GM23248 (cell line): ENCODE data around the gene SMARCB1.

ENCODE experiments used
- EZH2 ChIP-seq: fragments of 200-600 bp; sonication (generic); IDR thresholded peaks from 2 replicates; pipeline ENCODE4 v1.6.1; 2018; ENCODE audit warnings: antibody characterized with exemption, mild to moderate bottlenecking; ENCODE audit not compliant: insufficient read depth, poor library complexity, severe bottlenecking
- EZH2phosphoT487 ChIP-seq: fragments of 200-600 bp; sonication (generic); IDR thresholded peaks from 2 replicates; pipeline ENCODE4 v1.6.1; 2018; ENCODE audit warnings: antibody characterized with exemption, moderate library complexity, mild to moderate bottlenecking, low read depth; ENCODE audit not compliant: insufficient read depth

DNA sequence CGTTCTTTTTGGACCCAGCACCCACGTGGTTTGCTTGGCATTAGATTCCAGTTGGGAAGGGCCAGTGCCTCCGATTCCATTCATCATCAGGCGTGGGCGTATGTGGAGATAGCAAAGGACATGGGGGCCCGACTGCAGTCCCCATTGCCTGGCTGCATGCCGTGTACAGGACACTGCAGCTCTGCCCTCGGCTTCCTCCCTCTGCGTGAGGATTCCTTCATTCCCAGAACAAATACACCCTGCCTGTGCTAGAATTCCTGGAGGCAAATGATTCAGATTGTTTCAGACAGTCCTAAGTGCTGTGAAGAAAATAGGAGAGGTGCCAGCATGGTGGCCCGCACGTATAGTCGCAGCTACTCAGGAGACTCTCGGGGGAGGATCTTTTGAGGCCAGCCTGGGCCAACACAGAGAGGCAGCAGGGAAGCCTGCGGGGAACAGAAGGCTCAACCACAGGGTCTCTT lies 36.6 kb downstream of the SMARCB1 start:
- TF ChIP-seq EZH2 (no peak), EZH2phosphoT487 (no peak)
